MM.1S (cell line): ENCODE data around the gene TP53AIP1.

Experiments
- DNase-seq: peaks from one replicate; pipeline ENCODE4 v3.0.0-alpha.2; 2015
- H2AFZ ChIP-seq: fragments of 300-600 bp; sonication (generic); 2 replicates; pipeline ENCODE4 v1.6.0; 2016; ENCODE audit warnings: antibody characterized with exemption, low read length
- H3F3A ChIP-seq: fragments of 300-600 bp; sonication (generic); 2 replicates; pipeline ENCODE4 v1.6.1; 2016; ENCODE audit warnings: mild to moderate bottlenecking, antibody characterized with exemption, low read length, moderate library complexity, mixed read lengths; ENCODE audit not compliant: insufficient read depth
- H3K27ac ChIP-seq: fragments of 300-600 bp; sonication (generic); 2 replicates; pipeline ENCODE4 v1.5.1; 2016; ENCODE audit warnings: mild to moderate bottlenecking, low read length
- H3K27me3 ChIP-seq: fragments of 300-600 bp; sonication (generic); replicated peaks from 2 replicates; pipeline ENCODE4 v1.6.0; 2016; ENCODE audit warnings: low read length; ENCODE audit not compliant: insufficient read depth
- H3K36me3 ChIP-seq: fragments of 300-600 bp; sonication (generic); replicated peaks from 2 replicates; pipeline ENCODE4 v1.6.1; 2016; ENCODE audit warnings: mild to moderate bottlenecking, low read length, mixed read lengths; ENCODE audit not compliant: insufficient read depth
- H3K4me1 ChIP-seq: fragments of 300-600 bp; sonication (generic); 2 replicates; pipeline ENCODE4 v1.6.1; 2016; ENCODE audit warnings: low read length, mixed read lengths
- H3K4me2 ChIP-seq: fragments of 300-600 bp; sonication (generic); 2 replicates; pipeline ENCODE4 v1.6.0; 2016; ENCODE audit warnings: low read depth, low read length
- H3K4me3 ChIP-seq: fragments of 300-600 bp; sonication (generic); 2 replicates; pipeline ENCODE4 v1.5.1; 2016; ENCODE audit warnings: low read length, mixed read lengths
- H3K79me2 ChIP-seq: fragments of 300-600 bp; sonication (generic); 2 replicates; pipeline ENCODE4 v1.6.1; 2016; ENCODE audit warnings: mixed run types, low read length, mixed read lengths
- H3K9ac ChIP-seq: fragments of 300-600 bp; sonication (generic); 2 replicates; pipeline ENCODE4 v1.6.1; 2016; ENCODE audit warnings: low read length, mixed read lengths
- H3K9me2 ChIP-seq: fragments of 300-600 bp; sonication (generic); replicated peaks from 2 replicates; pipeline ENCODE4 v1.6.1; 2016; ENCODE audit warnings: mild to moderate bottlenecking, low read length, mixed read lengths; ENCODE audit not compliant: insufficient read depth
- H3K9me3 ChIP-seq: fragments of 300-600 bp; sonication (generic); replicated peaks from 2 replicates; pipeline ENCODE4 v1.6.1; 2016; ENCODE audit warnings: mild to moderate bottlenecking, low read length, mixed read lengths; ENCODE audit not compliant: insufficient read depth
- H4K20me1 ChIP-seq: fragments of 300-600 bp; sonication (generic); 2 replicates; pipeline ENCODE4 v1.6.1; 2016; ENCODE audit warnings: mild to moderate bottlenecking, low read length, moderate library complexity, mixed read lengths; ENCODE audit not compliant: insufficient read depth
- EZH2 ChIP-seq: fragments of 300-600 bp; sonication (generic); optimal IDR thresholded peaks from 2 replicates; pipeline ENCODE3; 2017; ENCODE audit warnings: low read depth, mild to moderate bottlenecking, antibody characterized with exemption, low read length, mixed read lengths
- EZH2phosphoT487 ChIP-seq: fragments of 300-600 bp; sonication (generic); IDR thresholded peaks from 2 replicates; pipeline ENCODE4 v1.6.1; 2018; ENCODE audit warnings: antibody characterized with exemption, low read length
- TF ChIP-seq, protein P1 (sequence below): fragments of 300-600 bp; sonication (generic); IDR thresholded peaks from 2 replicates; pipeline ENCODE4 v1.5.1; 2016; ENCODE audit warnings: antibody characterized with exemption, low read length, mixed read lengths

Gene TP53AIP1

GRCh38 chr11:128928400-128928799, 14.3 kb downstream of the TP53AIP1 start:
- Histone ChIP-seq H3K27me3 (no peaks in the 10 kb centered on the region), H3K4me3 (peak overlapping the region; percentile 33; the same call in 1 of the 2 replicates), H3K4me1 (peaks cover 19% of the 10 kb centered on the region), H3K27ac (peak overlapping the region; percentile 30; the same call in 1 of the 2 replicates), H3K79me2 (no peaks in the 10 kb centered on the region), H3K9me3 (no peaks in the 10 kb centered on the region), H2AFZ (peak overlapping the region; percentile 53), H3K9ac (0 out of 2 replicates have a peak overlapping the region, but pooled peaks have one; percentile 9), H4K20me1 (no peaks in the 10 kb centered on the region), H3K9me2 (no peaks in the 10 kb centered on the region), H3F3A (peaks cover 4% of the 10 kb centered on the region), H3K36me3 (no peaks in the 10 kb centered on the region), H3K4me2 (peak overlapping the region; percentile 63)
- TF ChIP-seq, protein P1, sequence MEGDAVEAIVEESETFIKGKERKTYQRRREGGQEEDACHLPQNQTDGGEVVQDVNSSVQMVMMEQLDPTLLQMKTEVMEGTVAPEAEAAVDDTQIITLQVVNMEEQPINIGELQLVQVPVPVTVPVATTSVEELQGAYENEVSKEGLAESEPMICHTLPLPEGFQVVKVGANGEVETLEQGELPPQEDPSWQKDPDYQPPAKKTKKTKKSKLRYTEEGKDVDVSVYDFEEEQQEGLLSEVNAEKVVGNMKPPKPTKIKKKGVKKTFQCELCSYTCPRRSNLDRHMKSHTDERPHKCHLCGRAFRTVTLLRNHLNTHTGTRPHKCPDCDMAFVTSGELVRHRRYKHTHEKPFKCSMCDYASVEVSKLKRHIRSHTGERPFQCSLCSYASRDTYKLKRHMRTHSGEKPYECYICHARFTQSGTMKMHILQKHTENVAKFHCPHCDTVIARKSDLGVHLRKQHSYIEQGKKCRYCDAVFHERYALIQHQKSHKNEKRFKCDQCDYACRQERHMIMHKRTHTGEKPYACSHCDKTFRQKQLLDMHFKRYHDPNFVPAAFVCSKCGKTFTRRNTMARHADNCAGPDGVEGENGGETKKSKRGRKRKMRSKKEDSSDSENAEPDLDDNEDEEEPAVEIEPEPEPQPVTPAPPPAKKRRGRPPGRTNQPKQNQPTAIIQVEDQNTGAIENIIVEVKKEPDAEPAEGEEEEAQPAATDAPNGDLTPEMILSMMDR: no peak
- TF ChIP-seq EZH2phosphoT487: no peak
- TF ChIP-seq EZH2: no peak
- DNase-seq: peak; percentile 92

DNA sequence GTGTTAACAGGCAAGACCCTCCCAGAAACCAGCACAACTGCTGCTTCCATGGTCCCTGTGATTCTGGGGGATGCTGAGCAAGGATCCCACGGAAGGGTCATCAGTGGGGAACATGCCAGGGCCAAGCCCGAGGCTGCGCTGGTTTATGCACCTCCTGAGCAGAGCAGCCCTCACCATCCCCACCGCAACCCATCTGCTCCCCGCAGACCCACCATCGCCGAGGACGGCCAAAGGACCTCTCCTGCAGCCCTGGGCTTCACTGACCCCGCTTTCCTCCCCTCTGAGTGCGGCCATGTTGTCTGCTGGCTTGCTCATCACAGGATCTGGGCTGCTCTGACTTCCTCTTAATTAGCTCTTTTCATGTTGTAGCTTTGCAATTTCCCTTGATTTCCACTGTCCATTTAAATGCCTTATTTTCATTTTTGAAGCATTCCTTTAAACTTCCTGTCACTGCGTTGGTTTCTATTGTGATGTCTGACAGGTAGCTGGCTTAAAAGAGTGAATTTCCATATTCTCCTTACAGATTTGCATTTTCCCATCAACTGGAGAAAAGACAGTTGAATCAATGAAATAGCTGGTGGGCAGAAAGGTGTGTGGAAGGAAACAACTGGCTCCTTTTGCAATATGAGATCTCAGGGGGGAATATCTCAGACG, 14.9 kb downstream of the TP53AIP1 start:
- Histone ChIP-seq H3K9me3 (no peaks in the 10 kb centered on the region), H3K9ac (0 out of 2 replicates have a peak overlapping the region, but pooled peaks have one; percentile 9), H3K9me2 (no peaks in the 10 kb centered on the region), H3K36me3 (no peaks in the 10 kb centered on the region), H3K4me1 (peaks cover 19% of the 10 kb centered on the region), H3K27me3 (no peaks in the 10 kb centered on the region), H3K4me2 (peak overlapping the region; percentile 63), H3K4me3 (peak overlapping the region; percentile 33; the same call in 1 of the 2 replicates), H3K27ac (peak overlapping the region; percentile 30; the same call in 1 of the 2 replicates), H4K20me1 (no peaks in the 10 kb centered on the region), H3F3A (peaks cover 4% of the 10 kb centered on the region), H3K79me2 (no peaks in the 10 kb centered on the region), H2AFZ (peak overlapping the region; percentile 53)
- DNase-seq: no peak
- TF ChIP-seq, protein P1: no peak
- TF ChIP-seq EZH2 (no peak), EZH2phosphoT487 (no peak)

DNA sequence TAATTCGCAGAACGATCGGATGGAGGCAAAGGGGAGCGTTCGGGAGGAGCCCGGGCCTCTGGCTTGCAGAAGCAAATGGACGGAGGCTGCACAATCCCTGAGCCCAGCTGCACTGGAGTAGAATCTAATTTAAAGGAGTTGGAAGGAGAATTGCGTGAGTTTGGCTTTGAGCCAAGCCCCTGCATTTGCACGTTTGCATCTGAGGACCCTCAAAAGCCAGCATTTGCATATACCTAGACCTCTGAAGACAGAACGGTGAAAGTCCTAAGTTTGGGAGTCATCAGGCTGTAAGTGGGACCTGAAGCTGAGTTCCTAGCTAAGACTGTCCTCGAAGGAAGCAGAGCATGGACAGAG, 15.6 kb downstream of the TP53AIP1 start:
- Histone ChIP-seq H3K9me3 (no peaks in the 10 kb centered on the region), H3K79me2 (no peaks in the 10 kb centered on the region), H3K27ac (no peak overlapping the region), H3K9me2 (no peaks in the 10 kb centered on the region), H3F3A (peaks cover 4% of the 10 kb centered on the region), H2AFZ (no peak overlapping the region), H3K9ac (no peak overlapping the region), H3K4me1 (peaks cover 19% of the 10 kb centered on the region), H3K27me3 (no peaks in the 10 kb centered on the region), H3K36me3 (no peaks in the 10 kb centered on the region), H3K4me3 (no peak overlapping the region), H3K4me2 (no peak overlapping the region), H4K20me1 (no peaks in the 10 kb centered on the region)
- TF ChIP-seq EZH2 (no peak), EZH2phosphoT487 (no peak)
- TF ChIP-seq, protein P1: no peak
- DNase-seq: no peak
